H9 (cell line): ENCODE data around the gene FBXO24. TPM values are rescaled to one million over a fixed set of nuclear protein-coding genes. Genes with fewer than 3 reads are reported as not detected.

ENCODE experiments used
- DNase-seq: peaks from one replicate; pipeline ENCODE4 v3.0.0-alpha.2; 2017
- H2AFZ ChIP-seq: one replicate; pipeline ENCODE4 v1.6.1; 2013; ENCODE audit warnings: mild to moderate bottlenecking, low read length, control low read depth, moderate library complexity
- H2AK5ac ChIP-seq: 2 replicates; pipeline ENCODE4 v1.6.1; 2013; ENCODE audit warnings: low read length, control low read depth, mixed read lengths; ENCODE audit not compliant: insufficient read length
- H2BK120ac ChIP-seq: one replicate; pipeline ENCODE4 v1.6.1; 2013; ENCODE audit warnings: low read depth, mild to moderate bottlenecking, low read length, control low read depth, inconsistent platforms; ENCODE audit not compliant: poor library complexity, severe bottlenecking
- H2BK12ac ChIP-seq: 2 replicates; pipeline ENCODE4 v1.6.1; 2013; ENCODE audit warnings: low read length, control low read depth, mixed read lengths, low read depth; ENCODE audit not compliant: insufficient read length
- H2BK15ac ChIP-seq: 2 replicates; pipeline ENCODE4 v1.6.1; 2013; ENCODE audit warnings: low read depth, low read length, control low read depth
- H2BK20ac ChIP-seq: one replicate; pipeline ENCODE4 v1.6.1; 2013; ENCODE audit warnings: low read depth, mild to moderate bottlenecking, low read length, control low read depth, inconsistent platforms; ENCODE audit not compliant: poor library complexity, severe bottlenecking
- H2BK5ac ChIP-seq: 2 replicates; pipeline ENCODE4 v1.6.1; 2013; ENCODE audit warnings: low read length, control low read depth, mixed read lengths; ENCODE audit not compliant: insufficient read length
- H3K14ac ChIP-seq: 2 replicates; pipeline ENCODE4 v1.6.1; 2013; ENCODE audit warnings: low read length, control low read depth; ENCODE audit not compliant: insufficient read depth
- H3K18ac ChIP-seq: 2 replicates; pipeline ENCODE4 v1.6.1; 2013; ENCODE audit warnings: low read depth, mild to moderate bottlenecking, mixed read lengths, low read length, control low read depth; ENCODE audit not compliant: insufficient read length
- H3K23ac ChIP-seq: 2 replicates; pipeline ENCODE4 v1.6.1; 2013; ENCODE audit warnings: low read length, control low read depth, mixed read lengths, low read depth; ENCODE audit not compliant: insufficient read length
- H3K23me2 ChIP-seq: 2 replicates; pipeline ENCODE4 v1.6.1; 2013; ENCODE audit warnings: low read depth, mild to moderate bottlenecking, mixed read lengths, low read length, control low read depth; ENCODE audit not compliant: insufficient read length, poor library complexity, severe bottlenecking
- H3K27ac ChIP-seq: 2 replicates; pipeline ENCODE4 v1.5.1; 2013; ENCODE audit warnings: low read length, control low read depth, mixed read lengths, low read depth; ENCODE audit not compliant: insufficient read length
- H3K27me3 ChIP-seq: 2 replicates; pipeline ENCODE4 v1.6.1; 2013; ENCODE audit warnings: low read length, control low read depth, inconsistent platforms; ENCODE audit not compliant: insufficient read depth
- H3K4ac ChIP-seq: 2 replicates; pipeline ENCODE4 v1.6.1; 2013; ENCODE audit warnings: low read depth, mild to moderate bottlenecking, control low read depth, inconsistent platforms, low read length, moderate library complexity
- H3K4me1 ChIP-seq: 2 replicates; pipeline ENCODE4 v1.6.1; 2013; ENCODE audit warnings: low read length, control low read depth, inconsistent platforms; ENCODE audit not compliant: insufficient read depth
- H3K4me2 ChIP-seq: 2 replicates; pipeline ENCODE4 v1.6.1; 2013; ENCODE audit warnings: low read length, control low read depth, mixed read lengths; ENCODE audit not compliant: insufficient read length, insufficient read depth
- H3K56ac ChIP-seq: 2 replicates; pipeline ENCODE4 v1.6.1; 2013; ENCODE audit warnings: low read depth, mild to moderate bottlenecking, mixed read lengths, low read length, control low read depth; ENCODE audit not compliant: insufficient read length
- H3K79me1 ChIP-seq: 2 replicates; pipeline ENCODE4 v1.6.1; 2013; ENCODE audit warnings: low read depth, mild to moderate bottlenecking, moderate library complexity, low read length, control low read depth, inconsistent platforms; ENCODE audit not compliant: insufficient read depth, poor library complexity, severe bottlenecking
- H3K79me2 ChIP-seq: 2 replicates; pipeline ENCODE4 v1.6.1; 2013; ENCODE audit warnings: low read length, control low read depth, inconsistent platforms; ENCODE audit not compliant: insufficient read depth
- H3K9ac ChIP-seq: 2 replicates; pipeline ENCODE4 v1.6.1; 2013; ENCODE audit warnings: low read length, control low read depth, mixed read lengths; ENCODE audit not compliant: insufficient read length; ENCODE audit errors: extremely low read depth
- H3K9me3 ChIP-seq: one replicate; pipeline ENCODE4 v1.6.1; 2013; ENCODE audit warnings: low read depth, low read length, inconsistent platforms; ENCODE audit not compliant: control insufficient read depth
- H3T11ph ChIP-seq: one replicate; pipeline ENCODE4 v1.6.1; 2013; ENCODE audit warnings: mild to moderate bottlenecking, low read length, control low read depth, inconsistent platforms
- H4K20me1 ChIP-seq: one replicate; pipeline ENCODE4 v1.6.1; 2013; ENCODE audit not compliant: control insufficient read depth, insufficient read length, insufficient read depth
- H4K5ac ChIP-seq: 2 replicates; pipeline ENCODE4 v1.6.1; 2013; ENCODE audit warnings: low read depth, mild to moderate bottlenecking, mixed read lengths, low read length, control low read depth; ENCODE audit not compliant: insufficient read length
- H4K8ac ChIP-seq: replicated peaks from 2 replicates; pipeline ENCODE4 v1.6.1; 2013; ENCODE audit warnings: low read length, control low read depth, mixed read lengths, low read depth; ENCODE audit not compliant: insufficient read length
- H4K91ac ChIP-seq: 2 replicates; pipeline ENCODE4 v1.6.1; 2013; ENCODE audit warnings: low read depth, mild to moderate bottlenecking, moderate library complexity, mixed read lengths, low read length, control low read depth; ENCODE audit not compliant: insufficient read length
- H3K27ac Mint-ChIP-seq, 3 experiments: 2 replicates in 2 of 3; 3 replicates in 1 of 3; pipeline ENCODE4 v1.8.0; 2020 to 2021; ENCODE audit warnings: mixed read lengths in 3 of 3, mild to moderate bottlenecking in 1 of 3, moderate library complexity in 1 of 3
- H3K27me3 Mint-ChIP-seq: 2 replicates; pipeline ENCODE4 v1.8.0; 2021; ENCODE audit warnings: low read depth, mild to moderate bottlenecking, moderate library complexity, mixed read lengths
- H3K36me3 Mint-ChIP-seq, 3 experiments: 2 replicates in 2 of 3; 3 replicates in 1 of 3; pipeline ENCODE4 v1.8.0; 2020 to 2021; ENCODE audit warnings: low read depth in 3 of 3, mixed read lengths in 3 of 3; ENCODE audit not compliant: insufficient read depth in 1 of 3
- H3K4me1 Mint-ChIP-seq, 2 experiments: 2 replicates each; pipeline ENCODE4 v1.8.0; 2020; ENCODE audit warnings: mixed read lengths in 2 of 2
- H3K4me3 Mint-ChIP-seq, 2 experiments: 2 replicates in 1 of 2; 3 replicates in 1 of 2; pipeline ENCODE4 v1.8.0; 2020 to 2021; ENCODE audit warnings: mild to moderate bottlenecking in 2 of 2, mixed read lengths in 2 of 2, moderate library complexity in 1 of 2
- H3K9me3 Mint-ChIP-seq, 2 experiments: 2 replicates in 1 of 2; 3 replicates in 1 of 2; pipeline ENCODE4 v1.8.0; 2020; ENCODE audit warnings: mild to moderate bottlenecking in 2 of 2, mixed read lengths in 2 of 2, moderate library complexity in 1 of 2
- WGBS: extraction: QIAGEN DNeasy Blood & Tissue Kit; methylation state at CpG from one replicate; pipeline ENCODE4 v1.1.7; 2013; ENCODE audit warnings: missing lambda C conversion rate, low lambda C conversion rate, mixed read lengths; ENCODE audit not compliant: insufficient read length; ENCODE audit errors: extremely low coverage; 5-methylcytosine and 5-hydroxymethylcytosine counted together
- total RNA-seq: library from RNA; stranded (reverse); gene quantifications from 2 replicates; pipeline ENCODE4 v1.2.1, GENCODE V29; 2021
- TF ChIP-seq, protein P1 (sequence below): fragments of 200-600 bp; sonication (generic); conservative IDR thresholded peaks from 3 replicates; pipeline ENCODE4 v1.8.0; 2021; ENCODE audit warnings: antibody characterized with exemption, mild to moderate bottlenecking

Gene FBXO24
- total RNA-seq, 1 experiment from 2014 or later: 0.85 TPM

DNA sequence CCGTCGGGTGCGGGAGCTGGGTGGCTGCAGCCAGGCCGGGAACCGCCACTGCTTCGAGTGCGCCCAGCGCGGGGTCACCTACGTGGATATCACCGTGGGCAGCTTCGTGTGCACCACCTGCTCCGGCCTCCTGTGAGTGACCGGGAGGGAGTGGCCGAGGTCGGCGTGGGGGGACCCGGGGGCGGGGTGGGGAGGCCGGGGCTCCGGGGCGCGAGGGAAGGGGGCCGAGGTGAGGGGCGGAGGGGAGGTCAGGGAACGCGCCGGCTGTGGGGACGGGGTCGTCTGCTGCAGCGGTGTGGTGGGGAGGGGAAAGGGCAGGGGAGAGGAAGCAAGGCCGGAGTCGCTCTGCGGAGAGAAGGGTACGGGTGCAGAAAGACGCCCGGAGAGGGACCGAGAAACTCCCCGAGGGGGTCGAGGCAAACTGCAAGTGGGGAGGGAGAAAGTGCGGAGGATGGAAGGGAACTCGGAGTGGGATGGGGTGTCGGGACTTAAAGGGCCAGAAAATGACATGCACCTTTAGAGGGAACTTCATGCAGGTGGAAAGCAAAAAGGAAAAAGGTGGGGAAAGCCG is 46.6 kb upstream of the FBXO24 start:
- peak; percentile 39 for DNase-seq

More for the DNA sequence above, 46.6 kb upstream of the FBXO24 start:
- Histone ChIP-seq H3K9ac (peak overlapping the region; percentile 65), H2BK20ac (no peak overlapping the region), H3K79me1 (no peaks in the 10 kb centered on the region), H2BK120ac (no peak overlapping the region), H2BK12ac (no peak overlapping the region), H2AK5ac (no peak overlapping the region), H3K4me2 (peak overlapping the region; percentile 96), H4K20me1 (no peaks in the 10 kb centered on the region), H3K14ac (no peak overlapping the region), H2AFZ (no peak overlapping the region), H3K79me2 (no peaks in the 10 kb centered on the region), H4K91ac (no peak overlapping the region), H3K18ac (no peak overlapping the region), H3K4ac (no peak overlapping the region), H3K23ac (no peak overlapping the region), H3K4me1 (peaks cover 6% of the 10 kb centered on the region), H4K5ac (no peak overlapping the region), H2BK15ac (no peak overlapping the region), H3K23me2 (peaks cover 11% of the 10 kb centered on the region), H3K56ac (no peak overlapping the region), H3K9me3 (no peaks in the 10 kb centered on the region), H4K8ac (no peak overlapping the region), H3K27ac (no peak overlapping the region), H3T11ph (no peak overlapping the region), H3K27me3 (no peaks in the 10 kb centered on the region; the same call in 1 of the 2 replicates), H2BK5ac (no peak overlapping the region)
- WGBS: no CpG with 5 or more reads among the region's 44 CpGs
- H3K36me3 Mint-ChIP-seq: no peaks in the 10 kb centered on the region
- H3K9me3 Mint-ChIP-seq: no peaks in the 10 kb centered on the region; a peak in 1 of 5 replicates
- TF ChIP-seq, protein P1, sequence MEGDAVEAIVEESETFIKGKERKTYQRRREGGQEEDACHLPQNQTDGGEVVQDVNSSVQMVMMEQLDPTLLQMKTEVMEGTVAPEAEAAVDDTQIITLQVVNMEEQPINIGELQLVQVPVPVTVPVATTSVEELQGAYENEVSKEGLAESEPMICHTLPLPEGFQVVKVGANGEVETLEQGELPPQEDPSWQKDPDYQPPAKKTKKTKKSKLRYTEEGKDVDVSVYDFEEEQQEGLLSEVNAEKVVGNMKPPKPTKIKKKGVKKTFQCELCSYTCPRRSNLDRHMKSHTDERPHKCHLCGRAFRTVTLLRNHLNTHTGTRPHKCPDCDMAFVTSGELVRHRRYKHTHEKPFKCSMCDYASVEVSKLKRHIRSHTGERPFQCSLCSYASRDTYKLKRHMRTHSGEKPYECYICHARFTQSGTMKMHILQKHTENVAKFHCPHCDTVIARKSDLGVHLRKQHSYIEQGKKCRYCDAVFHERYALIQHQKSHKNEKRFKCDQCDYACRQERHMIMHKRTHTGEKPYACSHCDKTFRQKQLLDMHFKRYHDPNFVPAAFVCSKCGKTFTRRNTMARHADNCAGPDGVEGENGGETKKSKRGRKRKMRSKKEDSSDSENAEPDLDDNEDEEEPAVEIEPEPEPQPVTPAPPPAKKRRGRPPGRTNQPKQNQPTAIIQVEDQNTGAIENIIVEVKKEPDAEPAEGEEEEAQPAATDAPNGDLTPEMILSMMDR: no peak
- H3K4me3 Mint-ChIP-seq: peak overlapping the region; percentile 79 to 88
- H3K27ac Mint-ChIP-seq: no peak overlapping the region
- H3K27me3 Mint-ChIP-seq: peaks cover 24% of the 10 kb centered on the region
- H3K4me1 Mint-ChIP-seq: peaks cover 46 to 52% of the 10 kb centered on the region in 2 experiments
